Measurements from ENCODE around the gene NRSN2.
"Not testable (repeated sequence)": the region's sequence is repeated elsewhere in the genome, so short reads cannot be mapped to it uniquely, and the experiment has no call there.

The NRSN2 gene

DNA sequence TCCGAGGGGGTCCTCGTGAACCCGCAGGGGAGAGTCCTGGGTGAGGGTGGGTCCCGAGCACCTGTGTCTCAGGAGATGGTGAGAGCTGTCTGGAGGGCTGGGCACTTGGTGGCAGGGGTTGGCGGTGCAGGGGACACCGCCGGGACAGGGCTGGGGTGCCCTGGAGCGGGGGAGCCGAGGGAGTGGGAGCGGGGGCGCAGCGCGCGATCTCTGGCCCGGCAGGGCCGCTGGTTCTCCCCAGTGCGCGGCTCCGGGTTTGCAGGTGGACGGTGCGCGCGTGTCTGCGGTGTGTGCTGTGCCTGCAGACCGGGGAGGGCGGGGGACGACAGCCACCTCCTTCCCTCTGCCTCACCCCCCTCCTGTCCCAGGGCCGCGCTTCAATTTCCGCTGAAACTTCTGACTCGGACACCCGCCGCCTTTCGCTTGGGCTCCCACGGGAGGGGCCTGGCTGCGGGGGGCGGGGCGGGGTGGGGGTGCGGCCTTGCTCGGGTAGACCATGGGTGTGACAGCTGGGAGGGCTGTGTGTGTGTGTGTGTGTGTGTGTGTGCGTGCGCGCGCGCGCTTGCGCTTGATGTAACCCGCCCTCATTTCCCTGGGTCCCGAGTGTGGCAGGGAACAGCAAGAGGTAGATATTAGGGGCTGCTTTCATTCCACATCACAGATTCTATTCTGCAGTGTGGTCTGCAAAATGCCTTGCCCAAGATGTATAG is 34.8 kb downstream of the NRSN2 start:
- Histone ChIP-seq H3K36me3 (ENCODE audit: control insufficient read depth, insufficient read depth, low read length) (peaks cover 2% of the 10 kb centered on the region; the same call in 1 of the 2 replicates), H3K27me3 (replicated peaks; ENCODE audit: control insufficient read depth, insufficient read depth, low read length) (no peaks in the 10 kb centered on the region), H3K4me3 (replicated peaks; ENCODE audit: low read depth, low read length) (peak overlapping the region; percentile 92)
- TF ChIP-seq, protein P1, sequence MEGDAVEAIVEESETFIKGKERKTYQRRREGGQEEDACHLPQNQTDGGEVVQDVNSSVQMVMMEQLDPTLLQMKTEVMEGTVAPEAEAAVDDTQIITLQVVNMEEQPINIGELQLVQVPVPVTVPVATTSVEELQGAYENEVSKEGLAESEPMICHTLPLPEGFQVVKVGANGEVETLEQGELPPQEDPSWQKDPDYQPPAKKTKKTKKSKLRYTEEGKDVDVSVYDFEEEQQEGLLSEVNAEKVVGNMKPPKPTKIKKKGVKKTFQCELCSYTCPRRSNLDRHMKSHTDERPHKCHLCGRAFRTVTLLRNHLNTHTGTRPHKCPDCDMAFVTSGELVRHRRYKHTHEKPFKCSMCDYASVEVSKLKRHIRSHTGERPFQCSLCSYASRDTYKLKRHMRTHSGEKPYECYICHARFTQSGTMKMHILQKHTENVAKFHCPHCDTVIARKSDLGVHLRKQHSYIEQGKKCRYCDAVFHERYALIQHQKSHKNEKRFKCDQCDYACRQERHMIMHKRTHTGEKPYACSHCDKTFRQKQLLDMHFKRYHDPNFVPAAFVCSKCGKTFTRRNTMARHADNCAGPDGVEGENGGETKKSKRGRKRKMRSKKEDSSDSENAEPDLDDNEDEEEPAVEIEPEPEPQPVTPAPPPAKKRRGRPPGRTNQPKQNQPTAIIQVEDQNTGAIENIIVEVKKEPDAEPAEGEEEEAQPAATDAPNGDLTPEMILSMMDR (IDR thresholded peaks at IDR 0.05; ENCODE audit: insufficient read depth, low read length, poor library complexity, severe bottlenecking), result no peak
- DNase-seq (ENCODE audit: extremely low read depth, insufficient read length), result peak; percentile 85

- no peaks in the 10 kb centered on the region for H3K27me3 ChIP-seq (replicated peaks; ENCODE audit: control insufficient read depth, insufficient read depth, low read length)
- peak overlapping the region; percentile 92; the same call in 1 of the 2 replicates for H3K4me3 ChIP-seq (replicated peaks; ENCODE audit: low read depth, low read length)
- H3K36me3 ChIP-seq (ENCODE audit: control insufficient read depth, insufficient read depth, low read length), result peaks cover 2% of the 10 kb centered on the region; the same call in 1 of the 2 replicates
- DNase-seq (ENCODE audit: extremely low read depth, insufficient read length), result no peak
- TF ChIP-seq, protein P1 (IDR thresholded peaks at IDR 0.05; ENCODE audit: insufficient read depth, low read length, poor library complexity, severe bottlenecking), result no peak
Measured at GRCh38 chr20:382291-383115, 35.6 kb downstream of the NRSN2 start.

DNA sequence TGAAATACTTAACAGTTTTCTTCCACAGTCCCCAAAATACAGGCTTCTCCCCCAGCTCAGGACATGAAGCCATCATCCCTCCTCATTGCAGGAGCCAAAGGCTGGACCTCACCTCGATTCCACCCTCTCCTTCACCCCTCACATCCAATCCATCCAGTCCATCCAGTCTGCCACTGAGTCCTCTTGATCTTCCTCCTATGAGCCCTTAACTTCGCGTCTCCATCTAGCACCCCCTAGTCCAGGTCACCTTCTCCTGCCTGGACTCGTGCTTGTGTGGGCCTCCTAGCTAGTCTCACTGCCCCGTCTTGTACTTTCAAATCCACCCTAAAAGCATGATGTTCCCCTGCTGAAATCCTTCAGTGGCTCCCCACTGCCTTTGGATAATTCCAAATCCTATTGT is 37.0 kb downstream of the NRSN2 start:
- Histone ChIP-seq H3K27me3 (replicated peaks; ENCODE audit: control insufficient read depth, insufficient read depth, low read length) (no peaks in the 10 kb centered on the region), H3K36me3 (ENCODE audit: control insufficient read depth, insufficient read depth, low read length) (peaks cover 10% of the 10 kb centered on the region), H3K4me3 (replicated peaks; ENCODE audit: low read depth, low read length) (no peak overlapping the region)
- no peak for DNase-seq (ENCODE audit: extremely low read depth, insufficient read length)
- TF ChIP-seq, protein P1 (IDR thresholded peaks at IDR 0.05; ENCODE audit: insufficient read depth, low read length, poor library complexity, severe bottlenecking), result no peak

GRCh38 chr20:384723-385122 is 37.8 kb downstream of the NRSN2 start:
- DNase-seq (ENCODE audit: extremely low read depth, insufficient read length), result no peak
- no peak overlapping the region for H3K4me3 ChIP-seq (replicated peaks; ENCODE audit: low read depth, low read length)
- peaks cover 16% of the 10 kb centered on the region for H3K36me3 ChIP-seq (ENCODE audit: control insufficient read depth, insufficient read depth, low read length)
- TF ChIP-seq, protein P1 (IDR thresholded peaks at IDR 0.05; ENCODE audit: insufficient read depth, low read length, poor library complexity, severe bottlenecking), result no peak
- H3K27me3 ChIP-seq (replicated peaks; ENCODE audit: control insufficient read depth, insufficient read depth, low read length), result no peaks in the 10 kb centered on the region

- no peak overlapping the region for H3K4me3 ChIP-seq (replicated peaks; ENCODE audit: low read depth, low read length)
- no peak for DNase-seq (ENCODE audit: extremely low read depth, insufficient read length)
- H3K36me3 ChIP-seq (ENCODE audit: control insufficient read depth, insufficient read depth, low read length), result peaks cover 18% of the 10 kb centered on the region
- H3K27me3 ChIP-seq (replicated peaks; ENCODE audit: control insufficient read depth, insufficient read depth, low read length), result no peaks in the 10 kb centered on the region
- TF ChIP-seq, protein P1 (IDR thresholded peaks at IDR 0.05; ENCODE audit: insufficient read depth, low read length, poor library complexity, severe bottlenecking), result no peak
Measured at GRCh38 chr20:385448-385847, 38.5 kb downstream of the NRSN2 start.

- DNase-seq (ENCODE audit: extremely low read depth, insufficient read length); H3K4me3 ChIP-seq (replicated peaks; ENCODE audit: low read depth, low read length); H3K27me3 ChIP-seq (replicated peaks; ENCODE audit: control insufficient read depth, insufficient read depth, low read length): not testable (repeated sequence)
- peaks cover 25% of the 10 kb centered on the region for H3K36me3 ChIP-seq (ENCODE audit: control insufficient read depth, insufficient read depth, low read length)
Measured at GRCh38 chr20:386634-387033, 39.7 kb downstream of the NRSN2 start.

Data from GM06990 (cell line).